HUES6 (cell line): ENCODE measurements around the gene TUBA1C.
"Not testable (repeated sequence)": the region's sequence is repeated elsewhere in the genome, so short reads cannot be mapped to it uniquely, and the experiment has no call there.

ENCODE experiments used
- H3K27ac ChIP-seq: 2 replicates; pipeline ENCODE4 v1.7.0; 2013; ENCODE audit warnings: low read depth, mild to moderate bottlenecking, low read length, inconsistent platforms
- H3K27me3 ChIP-seq: 2 replicates; pipeline ENCODE4 v1.6.1; 2013; ENCODE audit warnings: low read length; ENCODE audit not compliant: control insufficient read depth, insufficient read depth
- H3K36me3 ChIP-seq: 2 replicates; pipeline ENCODE4 v1.6.1; 2013; ENCODE audit warnings: low read length; ENCODE audit not compliant: control insufficient read depth, insufficient read depth
- H3K4me1 ChIP-seq: 2 replicates; pipeline ENCODE4 v1.6.1; 2013; ENCODE audit warnings: low read length; ENCODE audit not compliant: control insufficient read depth, insufficient read depth
- H3K4me3 ChIP-seq: 2 replicates; pipeline ENCODE4 v1.5.1; 2013; ENCODE audit warnings: low read depth, low read length
- H3K9ac ChIP-seq: one replicate; pipeline ENCODE4 v1.6.1; 2013; ENCODE audit warnings: mild to moderate bottlenecking, low read length
- H3K9me3 ChIP-seq: 2 replicates; pipeline ENCODE4 v1.6.1; 2013; ENCODE audit warnings: low read depth, low read length; ENCODE audit not compliant: control insufficient read depth, insufficient read depth

TUBA1C gene

GRCh38 chr12:49257508-49258184, 7.2 kb upstream of the TUBA1C start:
- H3K9me3 ChIP-seq, H3K27me3 ChIP-seq, H3K27ac ChIP-seq, H3K4me1 ChIP-seq, H3K36me3 ChIP-seq, H3K9ac ChIP-seq, H3K4me3 ChIP-seq: not testable (repeated sequence)

GRCh38 chr12:49259452-49259851, 5.4 kb upstream of the TUBA1C start:
- Histone ChIP-seq H3K9me3 (no peaks in the 10 kb centered on the region), H3K9ac (no peak overlapping the region), H3K4me1 (peaks cover 3% of the 10 kb centered on the region; the same call in 1 of the 2 replicates), H3K36me3 (no peaks in the 10 kb centered on the region), H3K27ac (no peak overlapping the region), H3K27me3 (no peaks in the 10 kb centered on the region), H3K4me3 (no peak overlapping the region)

GRCh38 chr12:49260166-49260565, 4.7 kb upstream of the TUBA1C start:
- no peak overlapping the region for H3K4me3 ChIP-seq

GRCh38 chr12:49260571-49261363, 4.1 kb upstream of the TUBA1C start:
- Histone ChIP-seq H3K27ac (no peak overlapping the region), H3K27me3 (no peaks in the 10 kb centered on the region), H3K4me3 (no peak overlapping the region), H3K9me3 (no peaks in the 10 kb centered on the region), H3K36me3 (no peaks in the 10 kb centered on the region), H3K9ac (no peak overlapping the region), H3K4me1 (peaks cover 3% of the 10 kb centered on the region; the same call in 1 of the 2 replicates)

More at GRCh38 chr12:49260166-49260565, 4.7 kb upstream of the TUBA1C start:
- H3K9me3 ChIP-seq, result no peaks in the 10 kb centered on the region
- H3K9ac ChIP-seq, result no peak overlapping the region
- H3K36me3 ChIP-seq, result no peaks in the 10 kb centered on the region
- no peaks in the 10 kb centered on the region for H3K27me3 ChIP-seq
- no peak overlapping the region for H3K27ac ChIP-seq
- peaks cover 3% of the 10 kb centered on the region; the same call in 1 of the 2 replicates for H3K4me1 ChIP-seq

GRCh38 chr12:49261721-49262120, 3.2 kb upstream of the TUBA1C start:
- Histone ChIP-seq H3K4me3 (no peak overlapping the region), H3K9me3 (no peaks in the 10 kb centered on the region), H3K36me3 (peaks cover 5% of the 10 kb centered on the region), H3K27me3 (no peaks in the 10 kb centered on the region), H3K4me1 (peaks cover 3% of the 10 kb centered on the region; the same call in 1 of the 2 replicates), H3K27ac (no peak overlapping the region), H3K9ac (no peak overlapping the region)

GRCh38 chr12:49263400-49263763, 1.5 kb upstream of the TUBA1C start:
- peaks cover 9% of the 10 kb centered on the region for H3K4me1 ChIP-seq
- H3K27ac ChIP-seq, result no peak overlapping the region
- no peaks in the 10 kb centered on the region for H3K9me3 ChIP-seq
- no peaks in the 10 kb centered on the region for H3K27me3 ChIP-seq
- peaks cover 20% of the 10 kb centered on the region for H3K36me3 ChIP-seq
- H3K9ac ChIP-seq, result no peak overlapping the region
- H3K4me3 ChIP-seq, result peak overlapping the region; percentile 88; the same call in 1 of the 2 replicates

GRCh38 chr12:49264466-49264872, 413 bp upstream of the TUBA1C start:
- Histone ChIP-seq H3K4me3 (peak overlapping the region; percentile 88), H3K9ac (peak overlapping the region; percentile 89), H3K36me3 (peaks cover 31% of the 10 kb centered on the region), H3K27ac (peak overlapping the region; percentile 52; the same call in 1 of the 2 replicates), H3K27me3 (no peaks in the 10 kb centered on the region), H3K4me1 (peaks cover 9% of the 10 kb centered on the region), H3K9me3 (no peaks in the 10 kb centered on the region)

GRCh38 chr12:49269191-49269590, 4.3 kb downstream of the TUBA1C start:
- not testable (repeated sequence) for H3K9me3 ChIP-seq, H3K27me3 ChIP-seq, H3K4me1 ChIP-seq, H3K9ac ChIP-seq, H3K27ac ChIP-seq, H3K4me3 ChIP-seq
- H3K36me3 ChIP-seq, result peaks cover 74% of the 10 kb centered on the region

GRCh38 chr12:49272790-49273725, 8.2 kb downstream of the TUBA1C start:
- Histone ChIP-seq H3K27me3 (no peaks in the 10 kb centered on the region), H3K36me3 (peaks cover 55% of the 10 kb centered on the region), H3K4me3 (no peak overlapping the region), H3K27ac (no peak overlapping the region), H3K4me1 (no peaks in the 10 kb centered on the region), H3K9me3 (no peaks in the 10 kb centered on the region), H3K9ac (no peak overlapping the region)

- H3K9ac ChIP-seq, result no peak overlapping the region
- no peak overlapping the region for H3K27ac ChIP-seq
- no peaks in the 10 kb centered on the region for H3K27me3 ChIP-seq
- no peak overlapping the region for H3K4me3 ChIP-seq
- H3K9me3 ChIP-seq, result no peaks in the 10 kb centered on the region
- H3K4me1 ChIP-seq, result no peaks in the 10 kb centered on the region
- H3K36me3 ChIP-seq, result peaks cover 49% of the 10 kb centered on the region
These were observed 9.0 kb downstream of the TUBA1C start for GRCh38 chr12:49273726-49274395.
